MM.1S (cell line): ENCODE measurements around the gene RPTOR.

Experiments
- DNase-seq: peaks from one replicate; pipeline ENCODE4 v3.0.0-alpha.2; 2015
- H2AFZ ChIP-seq: fragments of 300-600 bp; sonication (generic); 2 replicates; pipeline ENCODE4 v1.6.0; 2016; ENCODE audit warnings: antibody characterized with exemption, low read length
- H3F3A ChIP-seq: fragments of 300-600 bp; sonication (generic); 2 replicates; pipeline ENCODE4 v1.6.1; 2016; ENCODE audit warnings: mild to moderate bottlenecking, antibody characterized with exemption, low read length, moderate library complexity, mixed read lengths; ENCODE audit not compliant: insufficient read depth
- H3K27ac ChIP-seq: fragments of 300-600 bp; sonication (generic); 2 replicates; pipeline ENCODE4 v1.5.1; 2016; ENCODE audit warnings: mild to moderate bottlenecking, low read length
- H3K27me3 ChIP-seq: fragments of 300-600 bp; sonication (generic); replicated peaks from 2 replicates; pipeline ENCODE4 v1.6.0; 2016; ENCODE audit warnings: low read length; ENCODE audit not compliant: insufficient read depth
- H3K36me3 ChIP-seq: fragments of 300-600 bp; sonication (generic); replicated peaks from 2 replicates; pipeline ENCODE4 v1.6.1; 2016; ENCODE audit warnings: mild to moderate bottlenecking, low read length, mixed read lengths; ENCODE audit not compliant: insufficient read depth
- H3K4me1 ChIP-seq: fragments of 300-600 bp; sonication (generic); 2 replicates; pipeline ENCODE4 v1.6.1; 2016; ENCODE audit warnings: low read length, mixed read lengths
- H3K4me2 ChIP-seq: fragments of 300-600 bp; sonication (generic); 2 replicates; pipeline ENCODE4 v1.6.0; 2016; ENCODE audit warnings: low read depth, low read length
- H3K4me3 ChIP-seq: fragments of 300-600 bp; sonication (generic); 2 replicates; pipeline ENCODE4 v1.5.1; 2016; ENCODE audit warnings: low read length, mixed read lengths
- H3K79me2 ChIP-seq: fragments of 300-600 bp; sonication (generic); 2 replicates; pipeline ENCODE4 v1.6.1; 2016; ENCODE audit warnings: mixed run types, low read length, mixed read lengths
- H3K9ac ChIP-seq: fragments of 300-600 bp; sonication (generic); 2 replicates; pipeline ENCODE4 v1.6.1; 2016; ENCODE audit warnings: low read length, mixed read lengths
- H3K9me2 ChIP-seq: fragments of 300-600 bp; sonication (generic); replicated peaks from 2 replicates; pipeline ENCODE4 v1.6.1; 2016; ENCODE audit warnings: mild to moderate bottlenecking, low read length, mixed read lengths; ENCODE audit not compliant: insufficient read depth
- H3K9me3 ChIP-seq: fragments of 300-600 bp; sonication (generic); replicated peaks from 2 replicates; pipeline ENCODE4 v1.6.1; 2016; ENCODE audit warnings: mild to moderate bottlenecking, low read length, mixed read lengths; ENCODE audit not compliant: insufficient read depth
- H4K20me1 ChIP-seq: fragments of 300-600 bp; sonication (generic); 2 replicates; pipeline ENCODE4 v1.6.1; 2016; ENCODE audit warnings: mild to moderate bottlenecking, low read length, moderate library complexity, mixed read lengths; ENCODE audit not compliant: insufficient read depth
- EZH2 ChIP-seq: fragments of 300-600 bp; sonication (generic); optimal IDR thresholded peaks from 2 replicates; pipeline ENCODE3; 2017; ENCODE audit warnings: low read depth, mild to moderate bottlenecking, antibody characterized with exemption, low read length, mixed read lengths
- EZH2phosphoT487 ChIP-seq: fragments of 300-600 bp; sonication (generic); IDR thresholded peaks from 2 replicates; pipeline ENCODE4 v1.6.1; 2018; ENCODE audit warnings: antibody characterized with exemption, low read length
- TF ChIP-seq, protein P1 (sequence below): fragments of 300-600 bp; sonication (generic); IDR thresholded peaks from 2 replicates; pipeline ENCODE4 v1.5.1; 2016; ENCODE audit warnings: antibody characterized with exemption, low read length, mixed read lengths

RPTOR gene

DNA sequence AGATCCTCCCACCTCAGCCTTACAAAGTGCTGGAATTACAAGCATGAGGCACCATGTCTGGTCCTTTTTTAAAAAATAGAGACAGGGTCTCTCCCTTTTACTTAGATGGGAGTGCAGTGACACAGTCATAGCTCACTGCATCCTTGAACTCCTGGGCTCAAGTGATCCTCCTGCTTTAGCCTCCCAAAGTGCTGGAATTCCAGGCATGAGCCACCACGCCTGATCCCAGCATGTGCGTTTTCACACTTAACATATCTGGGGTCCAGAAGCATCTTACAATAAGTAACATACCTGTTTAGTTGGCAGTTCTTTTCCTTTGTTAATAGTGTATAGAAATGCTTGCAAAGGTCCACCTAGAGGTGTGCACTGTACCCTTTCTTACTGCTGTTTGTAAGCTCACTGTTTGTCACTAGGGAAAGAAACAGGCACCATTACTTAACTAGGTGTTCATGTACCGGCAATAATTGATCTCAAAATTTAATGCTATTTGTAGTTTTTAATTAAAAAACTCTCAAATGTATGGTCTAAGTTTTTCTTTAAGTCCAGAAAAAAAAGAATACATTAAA lies 221.7 kb downstream of the RPTOR start:
- Histone ChIP-seq H3K27ac (no peak overlapping the region), H3K9me2 (no peaks in the 10 kb centered on the region), H4K20me1 (no peaks in the 10 kb centered on the region), H3K9ac (no peak overlapping the region), H3K4me3 (no peak overlapping the region), H3K9me3 (no peaks in the 10 kb centered on the region), H3K4me1 (peaks cover 3% of the 10 kb centered on the region; the same call in 1 of the 2 replicates), H3K27me3 (no peaks in the 10 kb centered on the region), H3F3A (0 out of 2 replicates have a peak, but pooled peaks cover 3% of the 10 kb centered on the region), H3K4me2 (no peak overlapping the region), H2AFZ (no peak overlapping the region), H3K79me2 (no peaks in the 10 kb centered on the region), H3K36me3 (no peaks in the 10 kb centered on the region)
- TF ChIP-seq, protein P1, sequence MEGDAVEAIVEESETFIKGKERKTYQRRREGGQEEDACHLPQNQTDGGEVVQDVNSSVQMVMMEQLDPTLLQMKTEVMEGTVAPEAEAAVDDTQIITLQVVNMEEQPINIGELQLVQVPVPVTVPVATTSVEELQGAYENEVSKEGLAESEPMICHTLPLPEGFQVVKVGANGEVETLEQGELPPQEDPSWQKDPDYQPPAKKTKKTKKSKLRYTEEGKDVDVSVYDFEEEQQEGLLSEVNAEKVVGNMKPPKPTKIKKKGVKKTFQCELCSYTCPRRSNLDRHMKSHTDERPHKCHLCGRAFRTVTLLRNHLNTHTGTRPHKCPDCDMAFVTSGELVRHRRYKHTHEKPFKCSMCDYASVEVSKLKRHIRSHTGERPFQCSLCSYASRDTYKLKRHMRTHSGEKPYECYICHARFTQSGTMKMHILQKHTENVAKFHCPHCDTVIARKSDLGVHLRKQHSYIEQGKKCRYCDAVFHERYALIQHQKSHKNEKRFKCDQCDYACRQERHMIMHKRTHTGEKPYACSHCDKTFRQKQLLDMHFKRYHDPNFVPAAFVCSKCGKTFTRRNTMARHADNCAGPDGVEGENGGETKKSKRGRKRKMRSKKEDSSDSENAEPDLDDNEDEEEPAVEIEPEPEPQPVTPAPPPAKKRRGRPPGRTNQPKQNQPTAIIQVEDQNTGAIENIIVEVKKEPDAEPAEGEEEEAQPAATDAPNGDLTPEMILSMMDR, result no peak
- no peak for TF ChIP-seq EZH2phosphoT487
- no peak for TF ChIP-seq EZH2
- no peak for DNase-seq

DNA sequence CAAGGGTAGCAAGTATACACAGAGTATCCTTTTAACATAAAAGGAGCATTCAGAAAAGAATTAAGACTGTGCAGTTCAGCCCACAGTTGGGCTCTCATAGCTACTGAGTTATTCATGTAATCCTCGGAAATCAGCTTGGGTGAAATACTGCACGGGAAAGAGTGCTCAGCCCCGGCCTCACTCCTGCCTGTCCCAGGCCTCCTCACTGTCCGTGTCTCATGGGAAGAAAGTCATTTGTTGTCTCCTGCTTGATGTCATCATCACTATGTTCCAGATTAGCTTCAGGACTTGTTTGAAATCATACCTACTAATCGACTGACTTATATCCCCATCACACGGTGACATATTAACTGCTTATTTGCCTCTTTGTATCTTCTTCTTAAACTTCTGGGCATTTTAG lies 223.8 kb downstream of the RPTOR start:
- no peak overlapping the region for H3K27ac ChIP-seq

DNA sequence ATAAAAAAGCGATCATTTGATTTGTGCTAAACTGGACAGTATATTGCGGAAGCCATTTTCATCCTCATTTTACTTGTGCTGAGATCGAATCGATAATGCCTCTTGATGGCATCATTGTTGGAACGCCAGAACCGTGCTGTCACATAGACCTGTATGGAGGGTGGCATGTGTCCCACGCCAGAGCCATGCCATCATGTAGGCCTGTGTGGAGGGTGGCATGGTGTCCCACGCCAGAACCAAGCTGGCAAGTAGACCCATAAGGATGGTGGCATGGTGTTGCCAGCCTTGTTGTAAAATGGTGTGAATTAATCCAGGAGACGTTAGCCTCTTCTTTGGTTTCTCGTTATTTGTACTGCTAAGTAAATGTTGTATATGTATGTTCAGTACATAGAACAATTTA lies 224.3 kb downstream of the RPTOR start:
- H3K9me2 ChIP-seq, result no peaks in the 10 kb centered on the region
- no peaks in the 10 kb centered on the region for H3K4me1 ChIP-seq
- H3K4me2 ChIP-seq, result no peak overlapping the region
- no peak for DNase-seq
- H3K79me2 ChIP-seq, result no peaks in the 10 kb centered on the region
- H3K36me3 ChIP-seq, result no peaks in the 10 kb centered on the region
- no peaks in the 10 kb centered on the region for H3K27me3 ChIP-seq
- no peak overlapping the region for H3K9ac ChIP-seq
- H3F3A ChIP-seq, result 0 out of 2 replicates have a peak, but pooled peaks cover 3% of the 10 kb centered on the region
- H3K4me3 ChIP-seq, result no peak overlapping the region
- TF ChIP-seq, protein P1, result no peak
- TF ChIP-seq EZH2, result no peak
- TF ChIP-seq EZH2phosphoT487, result no peak
- no peak overlapping the region for H2AFZ ChIP-seq
- no peaks in the 10 kb centered on the region for H4K20me1 ChIP-seq
- H3K27ac ChIP-seq, result no peak overlapping the region
- no peaks in the 10 kb centered on the region for H3K9me3 ChIP-seq

More for the DNA sequence above, 223.8 kb downstream of the RPTOR start:
- Histone ChIP-seq H2AFZ (no peak overlapping the region), H4K20me1 (no peaks in the 10 kb centered on the region), H3F3A (0 out of 2 replicates have a peak, but pooled peaks cover 3% of the 10 kb centered on the region), H3K4me3 (no peak overlapping the region), H3K4me2 (no peak overlapping the region), H3K79me2 (no peaks in the 10 kb centered on the region), H3K9ac (no peak overlapping the region), H3K4me1 (no peaks in the 10 kb centered on the region), H3K9me3 (no peaks in the 10 kb centered on the region), H3K36me3 (no peaks in the 10 kb centered on the region), H3K9me2 (no peaks in the 10 kb centered on the region), H3K27me3 (no peaks in the 10 kb centered on the region)
- TF ChIP-seq EZH2phosphoT487 (no peak), EZH2 (no peak)
- TF ChIP-seq, protein P1, result no peak
- DNase-seq, result no peak
